IPS-18c (cell line): Measurements from ENCODE around the gene KLK3.

ENCODE experiments used
- H3K4me3 ChIP-seq: 2 replicates; pipeline ENCODE4 v1.7.0; 2013; ENCODE audit warnings: low read depth, mild to moderate bottlenecking, low read length, moderate library complexity; ENCODE audit not compliant: insufficient read depth
- H3K9me3 ChIP-seq: one replicate; pipeline ENCODE4 v1.6.1; 2013; ENCODE audit warnings: mild to moderate bottlenecking, low read length, moderate library complexity; ENCODE audit not compliant: control insufficient read depth, insufficient read depth

Gene KLK3

GRCh38 chr19:50843205-50843604 lies 11.5 kb upstream of the KLK3 start:
- Histone ChIP-seq H3K4me3 (no peak overlapping the region), H3K9me3 (peaks cover 2% of the 10 kb centered on the region)

GRCh38 chr19:50843701-50844221 lies 11.0 kb upstream of the KLK3 start:
- Histone ChIP-seq H3K4me3 (no peak overlapping the region), H3K9me3 (peaks cover 2% of the 10 kb centered on the region)

GRCh38 chr19:50844296-50844935 lies 10.3 kb upstream of the KLK3 start:
- Histone ChIP-seq H3K4me3 (no peak overlapping the region), H3K9me3 (peaks cover 2% of the 10 kb centered on the region)

- H3K9me3 ChIP-seq: no peaks in the 10 kb centered on the region
- no peak overlapping the region for H3K4me3 ChIP-seq
Measured at GRCh38 chr19:50850738-50851137, 4.0 kb upstream of the KLK3 start.

- Histone ChIP-seq H3K4me3 (no peak overlapping the region), H3K9me3 (no peaks in the 10 kb centered on the region)
Measured at GRCh38 chr19:50851620-50852019, 3.1 kb upstream of the KLK3 start.

- Histone ChIP-seq H3K9me3 (peaks cover 2% of the 10 kb centered on the region), H3K4me3 (no peak overlapping the region)
Measured at GRCh38 chr19:50857366-50857765, 2.7 kb downstream of the KLK3 start.

GRCh38 chr19:50858886-50859285 lies 4.2 kb downstream of the KLK3 start:
- H3K4me3 ChIP-seq: no peak overlapping the region
- H3K9me3 ChIP-seq: peaks cover 2% of the 10 kb centered on the region

GRCh38 chr19:50859849-50860248 lies 5.1 kb downstream of the KLK3 start:
- Histone ChIP-seq H3K4me3 (no peak overlapping the region), H3K9me3 (peaks cover 2% of the 10 kb centered on the region)

GRCh38 chr19:50861010-50861409 lies 6.3 kb downstream of the KLK3 start:
- Histone ChIP-seq H3K4me3 (no peak overlapping the region), H3K9me3 (peaks cover 2% of the 10 kb centered on the region)

- Histone ChIP-seq H3K9me3 (peaks cover 2% of the 10 kb centered on the region), H3K4me3 (no peak overlapping the region)
Measured at GRCh38 chr19:50861496-50862286, 7.0 kb downstream of the KLK3 start.

- no peak overlapping the region for H3K4me3 ChIP-seq
- H3K9me3 ChIP-seq: no peaks in the 10 kb centered on the region
Measured at GRCh38 chr19:50869479-50869878, 14.8 kb downstream of the KLK3 start.

GRCh38 chr19:50870417-50871089 lies 15.8 kb downstream of the KLK3 start:
- no peaks in the 10 kb centered on the region for H3K9me3 ChIP-seq
- H3K4me3 ChIP-seq: no peak overlapping the region

GRCh38 chr19:50873056-50873455 lies 18.3 kb downstream of the KLK3 start, which contains the start of gene KLK2:
TSS of gene KLK2 (plus strand) at chr19:50873439. CDS start at chr19:50873474, 35 bp downstream.
- no peaks in the 10 kb centered on the region for H3K9me3 ChIP-seq
- no peak within 1 kb of the TSS for H3K4me3 ChIP-seq

GRCh38 chr19:50874211-50874610 lies 19.5 kb downstream of the KLK3 start:
- H3K4me3 ChIP-seq: no peak overlapping the region
- no peaks in the 10 kb centered on the region for H3K9me3 ChIP-seq

GRCh38 chr19:50875795-50876422 lies 21.2 kb downstream of the KLK3 start:
- no peak overlapping the region for H3K4me3 ChIP-seq
- H3K9me3 ChIP-seq: no peaks in the 10 kb centered on the region

- Histone ChIP-seq H3K9me3 (no peaks in the 10 kb centered on the region), H3K4me3 (no peak overlapping the region)
Measured at GRCh38 chr19:50876456-50876855, 21.7 kb downstream of the KLK3 start.

- no peak overlapping the region for H3K4me3 ChIP-seq
- H3K9me3 ChIP-seq: no peaks in the 10 kb centered on the region
Measured at GRCh38 chr19:50877338-50877737, 22.6 kb downstream of the KLK3 start.
